ENCODE measurements around the gene AP2B1.

- TF ChIP-seq CTCF (IDR thresholded peaks at IDR 0.05) (no peak), POLR2A (IDR thresholded peaks at IDR 0.05) (no peak)
Measured at GRCh38 chr17:35775039-35775438, 187.9 kb downstream of the AP2B1 start.

All from body of pancreas (tissue), 4 donors.